H1 (cell line): ENCODE measurements around the gene CNKSR2.

Source experiments
- CBX5 ChIP-seq: fragments of 300-800, 300-1000 bp; sonication (generic); IDR thresholded peaks from 2 replicates; pipeline ENCODE4 v1.7.1; 2016; ENCODE audit warnings: antibody characterized with exemption, low read length, low read depth
- CEBPB ChIP-seq: IDR thresholded peaks from 2 replicates; pipeline ENCODE4 v1.6.1; 2012; ENCODE audit warnings: low read depth, low read length
- CTCF ChIP-seq, 3 experiments: IDR thresholded peaks; 1 replicate in 2 of 3; 2 replicates in 1 of 3; pipeline versions ENCODE4 v1.5.1 to v1.6.1; 2011; ENCODE audit warnings: low read length in 3 of 3, mild to moderate bottlenecking in 3 of 3, inconsistent platforms in 2 of 3, low read depth in 1 of 3, moderate library complexity in 1 of 3; ENCODE audit not compliant: insufficient read depth in 1 of 3; ENCODE audit errors: control extremely low read depth in 1 of 3
- EGR1 ChIP-seq: IDR thresholded peaks from 2 replicates; pipeline ENCODE4 v1.6.1; 2011; ENCODE audit warnings: low read depth, low read length, borderline replicate concordance
- EP300 ChIP-seq, 2 experiments: IDR thresholded peaks; 1 replicate in 1 of 2; 2 replicates in 1 of 2; pipeline ENCODE4 v1.6.1; 2011 to 2012; ENCODE audit warnings: low read depth in 2 of 2, low read length in 2 of 2, mild to moderate bottlenecking in 2 of 2, borderline replicate concordance in 1 of 2, inconsistent platforms in 1 of 2, moderate library complexity in 1 of 2
- JUND ChIP-seq: IDR thresholded peaks from 2 replicates; pipeline ENCODE4 v1.6.1; 2011; ENCODE audit warnings: mild to moderate bottlenecking, improper control_type of control experiment, low read length
- KDM4A ChIP-seq: IDR thresholded peaks from one replicate; pipeline ENCODE4 v1.7.1; 2012; ENCODE audit warnings: low read depth, mild to moderate bottlenecking, moderate library complexity, low read length, inconsistent platforms; ENCODE audit not compliant: severe bottlenecking
- POLR2A ChIP-seq, 2 experiments: IDR thresholded peaks; 1 replicate in 1 of 2; 2 replicates in 1 of 2; pipeline ENCODE4 v1.6.1; 2011; ENCODE audit warnings: low read depth in 2 of 2, low read length in 2 of 2, mild to moderate bottlenecking in 2 of 2; ENCODE audit errors: control extremely low read depth in 1 of 2
- SIX5 ChIP-seq: IDR thresholded peaks from 2 replicates; pipeline ENCODE4 v1.6.1; 2011; ENCODE audit warnings: mild to moderate bottlenecking, low read depth, low read length
- TAF1 ChIP-seq: IDR thresholded peaks from 2 replicates; pipeline ENCODE4 v1.6.1; 2011; ENCODE audit warnings: mild to moderate bottlenecking, low read depth, low read length
- TCF12 ChIP-seq: IDR thresholded peaks from 2 replicates; pipeline ENCODE4 v1.6.1; 2011; ENCODE audit warnings: low read depth, mild to moderate bottlenecking, low read length

DNA sequence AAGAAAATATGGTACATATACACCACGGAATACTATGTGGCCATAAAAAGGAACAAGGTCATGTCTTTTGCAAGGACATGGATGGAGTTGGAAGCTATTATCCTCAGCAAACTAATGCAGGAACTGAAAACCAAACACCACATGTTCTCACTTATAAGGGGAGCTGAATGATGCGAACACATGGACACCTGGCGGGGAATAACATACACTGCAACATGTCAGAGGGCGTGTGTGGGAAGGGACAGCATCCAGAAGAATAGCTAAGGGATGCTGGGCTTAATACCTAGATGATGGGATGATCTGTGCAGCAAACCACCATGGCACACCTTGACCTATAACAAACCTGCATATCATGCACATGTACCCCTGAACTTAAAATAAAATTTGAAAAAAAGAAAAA lies 19.5 kb upstream of the CNKSR2 start:
- TF ChIP-seq TCF12, result no peak
- TF ChIP-seq CTCF (IDR thresholded peaks at IDR 0.05; ENCODE audit: control extremely low read depth in 1 of 3, insufficient read depth in 1 of 3, low read depth in 1 of 3, low read length in 3 of 3), result no peak
- no peak for TF ChIP-seq JUND
- TF ChIP-seq CBX5, result no peak
- no peak for TF ChIP-seq EGR1
- TF ChIP-seq EP300 (IDR thresholded peaks at IDR 0.05; ENCODE audit: borderline replicate concordance in 1 of 2, low read depth in 2 of 2, low read length in 2 of 2), result no peak
- no peak for TF ChIP-seq CEBPB
- TF ChIP-seq SIX5, result no peak
- no peak for TF ChIP-seq TAF1
- no peak for TF ChIP-seq KDM4A
- no peak for TF ChIP-seq POLR2A (IDR thresholded peaks at IDR 0.05; ENCODE audit: control extremely low read depth in 1 of 2, low read depth in 2 of 2, low read length in 2 of 2)
